Psoas muscle (tissue), 8 donors: ENCODE measurements around the gene INTS6. TPM values are rescaled to one million over a fixed set of nuclear protein-coding genes. Genes with fewer than 3 reads are reported as not detected.

Experiments used
- ATAC-seq, 4 donors: fragments of 200-7000 bp; cut with Tn5 transposase; one replicate each; pipeline ENCODE4 v1.9.1; 2020; ENCODE audit warnings: moderate library complexity in 3 of 4, mild to moderate bottlenecking in 2 of 4
- DNase-seq, 2 donors: peaks; one replicate each; pipeline ENCODE4 v3.0.0-alpha.2; 2020
- H3K27ac ChIP-seq: fragments of 200-600 bp; one replicate; pipeline ENCODE4 v1.8.0; 2022
- H3K27me3 ChIP-seq, 3 donors: fragments of 200-600 bp in 1 of 3; one replicate each; pipeline versions ENCODE4 v1.6.1 to v1.8.0; 2013 to 2022; ENCODE audit warnings: low read length in 2 of 3, mild to moderate bottlenecking in 2 of 3, moderate library complexity in 1 of 3; ENCODE audit not compliant: insufficient read depth in 3 of 3
- H3K36me3 ChIP-seq, 2 donors: fragments of 200-600 bp in 1 of 2; one replicate each; pipeline versions ENCODE4 v1.6.1 to v1.8.0; 2013 to 2022; ENCODE audit warnings: low read depth in 1 of 2, mild to moderate bottlenecking in 1 of 2, moderate library complexity in 1 of 2; ENCODE audit not compliant: insufficient read depth in 1 of 2
- H3K4me1 ChIP-seq: fragments of 200-600 bp; one replicate; pipeline ENCODE4 v1.8.0; 2022
- H3K4me3 ChIP-seq: fragments of 200-600 bp; one replicate; pipeline ENCODE4 v1.8.0; 2022; ENCODE audit warnings: mild to moderate bottlenecking
- H3K9me3 ChIP-seq: fragments of 200-600 bp; one replicate; pipeline ENCODE4 v1.8.0; 2022
- WGBS, 3 donors: extraction: QIAGEN DNeasy Blood & Tissue Kit; methylation state at CpG; one replicate each; pipeline versions ENCODE4 v1.1.6 to v1.1.7; 2013; 5-methylcytosine and 5-hydroxymethylcytosine counted together
- intact Hi-C, 2 donors: fragments of 100-400 bp; cut with DNase I; formaldehyde crosslinking; loops; one replicate each; pipeline versions ENCODE4 v1.11.0 to v1.14.2; 2022
- polyA plus RNA-seq, 3 donors: library from polyadenylated mRNA; stranded (reverse); fragments of 200-250 nt; gene quantifications; one replicate each; pipeline ENCODE4 v1.2.3, GENCODE V29; 2013
- total RNA-seq, 4 donors: library from RNA; stranded (reverse); fragmentation: NEBNext Ultra II Directional in 2 of 4; extraction: Animal tissue kit (Norgen Biotek cat#: 25700) in 2 of 4; gene quantifications; one replicate each; pipeline versions ENCODE4 v1.2.1 to v1.2.4, GENCODE V29; 2021 to 2023
- TF ChIP-seq, protein P1 (sequence below): fragments of 200-600 bp; IDR thresholded peaks from one replicate; pipeline ENCODE4 v1.8.0; 2022; ENCODE audit warnings: antibody characterized with exemption
- donor health status: healthy with polysubstance abuse.
- donor health status: DM: no; HTN: no; CAD: no; lungs with moderate emphysema.
- donor health status: Bipolar disorder and iron deficiency.
- donor health status: healthy.
- donor health status: DM: yes; HTN: yes; CAD: no.
- donor health status: DM: no; HTN: no; CAD: no.
- donor health status: DM: no; HTN: no; CAD: no.
- donor health status: DM: yes; HTN: yes; CAD: no.

The INTS6 gene
- total and polyA plus RNA-seq, 7 donors, result 6.4 to 19.2 (median 14.4) TPM

DNA sequence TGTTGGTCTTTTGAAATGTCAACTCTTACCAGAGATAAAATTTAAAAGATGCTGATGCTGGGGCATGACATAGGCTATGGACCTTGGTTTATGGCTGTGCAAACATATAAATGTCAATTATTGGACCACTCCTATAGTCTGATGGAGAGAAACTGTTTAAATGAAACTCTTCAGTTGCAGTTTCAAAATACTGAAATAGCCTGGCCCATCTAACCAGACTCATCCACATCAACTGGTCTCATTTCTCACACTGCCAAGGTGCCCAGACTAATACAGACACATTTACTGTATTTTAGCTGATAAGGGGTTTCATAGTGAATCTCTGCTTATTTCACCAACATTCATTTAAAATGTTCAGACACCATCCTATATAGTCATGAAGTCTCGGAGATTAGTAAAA is 93.5 kb downstream of the INTS6 start:
- H3K27ac ChIP-seq, result no peak overlapping the region
- H3K27me3 ChIP-seq, result no peaks in the 10 kb centered on the region
- intact Hi-C loops, result no loop called here
- TF ChIP-seq, protein P1, sequence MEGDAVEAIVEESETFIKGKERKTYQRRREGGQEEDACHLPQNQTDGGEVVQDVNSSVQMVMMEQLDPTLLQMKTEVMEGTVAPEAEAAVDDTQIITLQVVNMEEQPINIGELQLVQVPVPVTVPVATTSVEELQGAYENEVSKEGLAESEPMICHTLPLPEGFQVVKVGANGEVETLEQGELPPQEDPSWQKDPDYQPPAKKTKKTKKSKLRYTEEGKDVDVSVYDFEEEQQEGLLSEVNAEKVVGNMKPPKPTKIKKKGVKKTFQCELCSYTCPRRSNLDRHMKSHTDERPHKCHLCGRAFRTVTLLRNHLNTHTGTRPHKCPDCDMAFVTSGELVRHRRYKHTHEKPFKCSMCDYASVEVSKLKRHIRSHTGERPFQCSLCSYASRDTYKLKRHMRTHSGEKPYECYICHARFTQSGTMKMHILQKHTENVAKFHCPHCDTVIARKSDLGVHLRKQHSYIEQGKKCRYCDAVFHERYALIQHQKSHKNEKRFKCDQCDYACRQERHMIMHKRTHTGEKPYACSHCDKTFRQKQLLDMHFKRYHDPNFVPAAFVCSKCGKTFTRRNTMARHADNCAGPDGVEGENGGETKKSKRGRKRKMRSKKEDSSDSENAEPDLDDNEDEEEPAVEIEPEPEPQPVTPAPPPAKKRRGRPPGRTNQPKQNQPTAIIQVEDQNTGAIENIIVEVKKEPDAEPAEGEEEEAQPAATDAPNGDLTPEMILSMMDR, result no peak
- H3K4me3 ChIP-seq, result no peak overlapping the region
- DNase-seq (no peak), ATAC-seq (no peak)
- H3K4me1 ChIP-seq, result no peaks in the 10 kb centered on the region
- H3K9me3 ChIP-seq, result no peaks in the 10 kb centered on the region
- WGBS, 3 donors, result 89 to 95% (median 95%) methylated on average over 1 of the region's 1 CpG
- H3K36me3 ChIP-seq, result peaks cover 0 to 29% of the 10 kb centered on the region in 2 donors

DNA sequence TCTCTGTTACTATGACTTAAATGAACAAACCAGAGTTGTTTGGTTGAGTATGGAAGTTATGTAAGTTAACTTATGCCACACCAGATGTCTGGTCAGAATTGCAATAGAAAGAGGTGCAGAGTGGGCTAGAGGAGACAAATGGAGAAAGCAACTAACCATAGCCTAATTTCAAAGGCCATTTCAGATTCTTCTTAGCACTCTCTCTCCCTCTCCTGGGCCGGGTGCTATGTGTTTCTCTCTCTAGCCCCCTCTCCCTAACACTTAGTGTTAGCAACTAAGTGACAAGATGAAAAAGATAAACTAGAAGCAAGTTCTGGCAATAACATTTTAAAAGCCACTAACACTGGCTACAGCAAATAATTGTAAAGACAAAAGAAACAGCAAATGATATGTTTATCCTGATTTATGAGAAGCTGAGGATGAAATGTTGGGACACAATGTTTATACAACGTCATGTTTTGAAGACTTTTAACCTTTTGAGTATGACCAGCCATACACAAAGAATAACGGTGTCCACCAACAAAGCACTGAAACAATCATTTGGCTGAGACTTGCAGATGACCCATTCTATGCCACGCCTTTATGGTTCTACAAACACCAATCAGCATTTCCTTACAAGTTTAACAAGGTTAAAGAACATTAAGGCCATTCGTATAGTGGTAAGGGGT is 94.8 kb downstream of the INTS6 start:
- intact Hi-C loops, result no loop called here
- Histone ChIP-seq H3K4me3 (no peak overlapping the region), H3K9me3 (no peaks in the 10 kb centered on the region), H3K4me1 (no peaks in the 10 kb centered on the region), H3K27ac (no peak overlapping the region), H3K27me3 (no peaks in the 10 kb centered on the region), H3K36me3 (peaks cover 0 to 18% of the 10 kb centered on the region in 2 donors)
- 74 to 82% (median 75%) methylated on average over 5 of the region's 5 CpGs for WGBS, 3 donors
- TF ChIP-seq, protein P1, result no peak
- ATAC-seq, result no peak
- DNase-seq, result no peak

DNA sequence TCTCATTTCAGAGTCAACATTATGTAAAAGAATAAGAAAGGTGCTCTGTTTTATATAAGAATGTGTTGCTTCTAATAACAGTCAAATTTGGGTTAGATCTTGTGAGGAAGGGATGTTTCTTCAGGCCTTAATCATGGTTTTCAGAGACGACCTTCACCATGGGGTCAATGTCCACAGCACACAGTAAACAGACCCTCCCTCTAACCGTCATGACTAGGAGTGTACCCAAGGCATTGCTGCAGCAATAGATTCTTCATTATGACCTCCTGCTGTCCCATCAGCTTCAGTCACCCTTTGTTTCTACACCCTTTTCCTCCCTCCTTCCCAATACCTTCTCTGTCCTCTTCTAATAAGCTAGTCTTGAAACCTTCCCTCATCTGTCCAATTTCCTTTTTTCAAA is 97.6 kb downstream of the INTS6 start:
- whole genome bisulfite sequencing, 3 donors, result 56 to 68% (median 63%) methylated on average over 2 of the region's 2 CpGs
- DNase-seq, result no peak
- no peaks in the 10 kb centered on the region for H3K36me3 ChIP-seq
- no peak overlapping the region for H3K4me3 ChIP-seq
- no peaks in the 10 kb centered on the region for H3K27me3 ChIP-seq
- TF ChIP-seq, protein P1, result no peak
- intact Hi-C loops, result no loop called here
- H3K4me1 ChIP-seq, result no peaks in the 10 kb centered on the region
- no peaks in the 10 kb centered on the region for H3K9me3 ChIP-seq
- no peak for ATAC-seq
- H3K27ac ChIP-seq, result no peak overlapping the region

DNA sequence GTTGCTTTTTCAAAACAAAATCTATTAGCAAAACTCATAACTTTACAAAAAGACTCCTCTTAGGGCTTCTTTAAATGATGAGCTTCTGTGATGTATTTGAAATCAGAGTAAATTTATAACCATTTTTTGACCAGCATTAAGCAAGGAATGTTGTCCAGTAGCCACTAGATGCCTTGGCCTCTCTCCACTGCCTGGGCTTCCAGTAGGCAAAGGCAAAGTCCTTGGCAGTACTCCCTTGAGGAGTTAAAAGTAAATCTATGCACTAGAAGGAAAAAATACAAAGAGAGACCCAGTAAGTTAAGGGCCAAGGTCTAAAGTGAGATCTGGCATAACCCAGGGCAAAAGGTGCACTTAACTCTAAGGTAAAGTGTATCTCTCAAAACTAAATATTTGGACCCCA is 103.8 kb downstream of the INTS6 start:
- intact Hi-C loops, result no loop called here
- no peak overlapping the region for H3K27ac ChIP-seq
- no peak for ATAC-seq
- no peaks in the 10 kb centered on the region for H3K27me3 ChIP-seq
- H3K9me3 ChIP-seq, result no peaks in the 10 kb centered on the region
- H3K36me3 ChIP-seq, result no peaks in the 10 kb centered on the region
- H3K4me3 ChIP-seq, result no peak overlapping the region
- H3K4me1 ChIP-seq, result no peaks in the 10 kb centered on the region
- TF ChIP-seq, protein P1, result no peak
- no peak for DNase-seq
